A673 (cell line): ENCODE measurements around the gene BBS12.

Experiments used
- EZH2 ChIP-seq: fragments of 200-600 bp; sonication (generic); IDR thresholded peaks from 2 replicates; pipeline ENCODE4 v1.6.1; 2017; ENCODE audit warnings: borderline replicate concordance, low read depth, mild to moderate bottlenecking, mixed read lengths, antibody characterized with exemption, low read length; ENCODE audit not compliant: poor library complexity, severe bottlenecking
- TF ChIP-seq, protein P1 (sequence below): fragments of 300-800, 200-600 bp; sonication (generic); conservative IDR thresholded peaks from 2 replicates; pipeline ENCODE4 v1.5.1; 2017; ENCODE audit warnings: low read depth, mild to moderate bottlenecking, antibody characterized with exemption, low read length, moderate library complexity, mixed read lengths

DNA sequence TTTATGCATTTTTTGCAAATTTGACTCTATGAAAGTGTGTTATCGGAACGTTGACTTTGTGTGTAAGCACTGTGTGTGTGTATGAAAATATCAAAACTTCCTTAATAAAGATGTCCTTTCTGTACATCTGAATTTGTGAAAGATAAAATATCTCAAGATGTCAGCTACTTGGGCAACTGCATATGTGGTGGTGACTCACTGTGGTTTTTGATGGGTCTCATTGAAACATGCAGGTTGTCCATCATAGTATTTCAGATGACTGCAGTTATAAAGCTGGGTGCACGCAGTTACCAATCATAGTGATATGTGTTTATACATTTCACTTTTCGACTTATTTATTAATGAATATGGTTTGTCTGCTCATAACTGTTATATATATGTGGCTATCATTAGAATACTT, 19.7 kb upstream of the BBS12 start:
- TF ChIP-seq, protein P1, sequence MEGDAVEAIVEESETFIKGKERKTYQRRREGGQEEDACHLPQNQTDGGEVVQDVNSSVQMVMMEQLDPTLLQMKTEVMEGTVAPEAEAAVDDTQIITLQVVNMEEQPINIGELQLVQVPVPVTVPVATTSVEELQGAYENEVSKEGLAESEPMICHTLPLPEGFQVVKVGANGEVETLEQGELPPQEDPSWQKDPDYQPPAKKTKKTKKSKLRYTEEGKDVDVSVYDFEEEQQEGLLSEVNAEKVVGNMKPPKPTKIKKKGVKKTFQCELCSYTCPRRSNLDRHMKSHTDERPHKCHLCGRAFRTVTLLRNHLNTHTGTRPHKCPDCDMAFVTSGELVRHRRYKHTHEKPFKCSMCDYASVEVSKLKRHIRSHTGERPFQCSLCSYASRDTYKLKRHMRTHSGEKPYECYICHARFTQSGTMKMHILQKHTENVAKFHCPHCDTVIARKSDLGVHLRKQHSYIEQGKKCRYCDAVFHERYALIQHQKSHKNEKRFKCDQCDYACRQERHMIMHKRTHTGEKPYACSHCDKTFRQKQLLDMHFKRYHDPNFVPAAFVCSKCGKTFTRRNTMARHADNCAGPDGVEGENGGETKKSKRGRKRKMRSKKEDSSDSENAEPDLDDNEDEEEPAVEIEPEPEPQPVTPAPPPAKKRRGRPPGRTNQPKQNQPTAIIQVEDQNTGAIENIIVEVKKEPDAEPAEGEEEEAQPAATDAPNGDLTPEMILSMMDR = no peak
- no peak for TF ChIP-seq EZH2
